NAMALWA (cell line): ENCODE measurements around the gene ELOVL5.

Source experiments
- DNase-seq: peaks from one replicate; pipeline ENCODE4 v3.0.0-alpha.2; 2015; ENCODE audit warnings: low spot score

Gene ELOVL5

DNA sequence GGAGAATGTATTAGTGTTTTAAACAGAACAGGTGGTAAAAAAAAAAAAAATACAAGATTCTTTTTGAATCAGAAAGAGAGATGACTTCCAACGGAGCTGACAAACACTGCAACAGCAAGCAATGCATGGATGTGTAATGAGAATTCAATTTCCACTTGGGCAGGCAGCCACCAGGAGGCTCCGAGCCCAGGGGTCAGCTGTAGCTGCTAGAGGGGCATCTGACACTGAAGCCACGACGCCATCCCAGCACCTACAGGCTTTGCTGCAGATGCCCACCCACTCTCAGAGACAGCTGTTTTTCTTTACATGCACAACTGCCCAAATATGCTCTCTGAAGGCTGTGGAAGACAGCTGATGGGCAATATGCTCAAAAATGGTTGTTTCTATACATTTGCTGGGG lies 75.4 kb downstream of the ELOVL5 start:
- DNase-seq, result no peak

DNA sequence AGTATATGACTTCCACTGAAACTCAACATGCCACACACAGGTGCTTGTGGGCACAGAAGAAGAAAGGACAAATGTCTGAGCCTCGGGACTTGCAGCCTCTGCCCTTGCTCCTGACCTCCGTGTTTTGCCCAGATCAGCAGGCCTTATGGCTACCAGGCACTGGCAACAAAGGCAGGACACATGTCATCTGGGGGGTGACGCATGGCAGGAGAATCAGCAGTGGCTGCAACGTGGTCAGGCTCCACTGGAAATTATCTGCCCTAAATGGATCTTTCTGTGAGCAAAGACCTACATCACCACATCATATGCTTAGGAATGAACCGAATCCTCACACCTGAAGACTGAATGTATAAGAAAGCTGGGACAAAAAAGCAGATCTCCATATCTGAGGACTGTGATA lies 78.9 kb downstream of the ELOVL5 start:
- DNase-seq, result no peak

DNA sequence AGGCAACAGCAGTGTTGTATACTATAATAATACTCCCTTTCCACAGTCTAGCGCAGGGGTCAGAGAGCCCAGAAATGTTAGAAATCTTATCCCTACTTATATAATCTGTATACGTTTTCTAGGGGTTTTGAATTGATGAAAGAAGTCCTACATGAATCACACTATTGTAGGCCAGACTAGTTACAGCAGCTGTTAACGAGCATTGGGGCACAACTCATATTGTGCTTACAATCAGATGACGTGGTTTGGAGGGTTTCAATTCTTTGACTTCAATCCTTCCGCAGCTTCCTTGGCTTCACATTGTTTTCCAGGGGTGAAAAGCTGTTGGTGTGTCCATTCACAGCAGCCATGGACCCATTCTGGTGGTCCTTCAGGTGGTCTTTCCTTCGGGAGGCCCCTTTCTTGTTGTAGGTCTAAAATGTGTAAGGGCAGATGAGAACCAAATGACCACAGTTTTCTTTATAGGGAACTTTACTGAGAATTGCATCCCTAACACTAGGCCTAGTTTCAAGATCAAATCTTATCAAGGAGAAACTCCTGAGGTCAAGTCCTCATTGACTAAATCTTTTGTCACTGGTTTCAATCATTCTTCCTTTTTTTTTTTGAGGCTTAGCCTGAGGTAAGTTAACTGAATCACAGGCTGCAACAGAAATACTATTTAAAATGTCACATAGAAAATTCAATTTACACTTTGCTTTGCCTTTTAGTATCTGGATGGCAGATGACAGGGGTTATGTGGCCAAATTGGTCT lies 79.7 kb downstream of the ELOVL5 start:
- no peak for DNase-seq

DNA sequence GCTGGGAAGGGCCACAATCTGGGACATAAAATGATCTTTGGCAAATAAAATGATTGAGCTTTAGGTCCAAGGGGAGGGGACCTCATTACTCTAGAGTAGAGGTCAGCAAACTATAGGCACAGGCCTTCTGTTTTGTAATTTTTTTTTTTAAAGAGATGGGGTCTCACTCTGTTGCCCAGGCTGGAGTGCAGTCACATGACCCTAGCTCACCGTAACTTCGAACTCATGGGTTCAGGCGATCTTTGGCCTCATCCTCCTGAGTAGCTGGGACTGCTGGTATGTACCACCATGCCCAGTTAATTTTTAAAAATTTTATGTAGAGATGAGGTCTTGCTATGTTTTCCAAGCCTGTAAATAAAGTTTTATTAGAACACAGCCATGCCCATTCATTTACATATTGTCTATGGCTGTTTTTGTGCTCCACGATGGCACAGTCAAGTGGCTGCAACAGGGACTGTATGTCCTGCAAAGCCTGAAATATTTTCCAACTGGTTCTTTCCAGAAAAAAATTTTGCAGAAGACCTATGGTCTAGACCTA lies 82.1 kb downstream of the ELOVL5 start:
- DNase-seq, result no peak

DNA sequence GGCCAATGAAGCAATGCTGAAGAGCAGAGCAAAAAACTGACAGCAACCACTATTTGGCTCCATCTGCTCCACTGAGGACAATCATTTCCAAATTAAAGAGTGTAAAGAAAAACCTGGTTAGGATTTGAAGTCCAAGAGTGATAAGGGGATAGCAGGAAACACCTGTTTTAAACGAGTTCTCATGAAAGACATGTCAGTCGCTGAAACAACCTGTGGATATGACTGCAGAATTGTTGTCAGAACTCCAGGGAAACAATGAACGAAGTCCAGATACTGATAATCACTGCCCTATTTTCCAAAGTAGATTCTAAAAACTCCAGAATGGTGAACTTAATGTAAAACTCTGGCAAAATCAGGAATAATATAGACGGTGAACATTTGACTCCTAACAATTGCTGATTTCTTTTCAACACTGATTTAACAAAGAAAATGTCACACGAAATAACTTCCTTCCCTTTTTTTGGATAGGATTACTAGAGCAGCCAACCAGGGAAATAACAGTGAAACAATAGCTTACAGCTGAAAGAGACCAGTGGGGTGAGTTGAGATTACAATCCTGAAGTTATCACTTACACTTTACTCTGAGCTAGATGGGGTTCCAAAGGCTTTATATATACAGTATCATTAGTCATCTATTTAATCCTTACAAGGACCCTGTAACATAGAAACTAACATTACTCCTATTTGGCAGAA lies 83.7 kb downstream of the ELOVL5 start:
- DNase-seq, result no peak

DNA sequence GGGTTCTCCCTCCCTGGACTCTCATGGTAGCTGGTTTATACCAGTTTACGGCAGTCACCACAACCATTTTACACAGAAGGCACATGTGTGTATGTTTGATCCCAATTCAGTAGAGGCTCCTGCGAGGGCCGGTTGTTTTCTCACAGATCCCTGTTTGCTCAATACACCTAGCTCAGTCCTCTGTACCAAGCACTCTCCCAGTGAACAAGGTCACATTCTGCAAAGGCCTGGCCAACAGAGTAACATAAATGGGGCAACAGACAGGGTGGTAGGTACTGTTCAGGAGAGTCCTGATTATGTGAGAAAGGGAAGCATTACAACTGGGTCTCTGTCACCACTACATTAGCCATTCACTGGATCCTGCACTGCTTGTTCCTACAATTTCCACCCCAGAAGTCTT lies 84.4 kb downstream of the ELOVL5 start:
- DNase-seq, result no peak

DNA sequence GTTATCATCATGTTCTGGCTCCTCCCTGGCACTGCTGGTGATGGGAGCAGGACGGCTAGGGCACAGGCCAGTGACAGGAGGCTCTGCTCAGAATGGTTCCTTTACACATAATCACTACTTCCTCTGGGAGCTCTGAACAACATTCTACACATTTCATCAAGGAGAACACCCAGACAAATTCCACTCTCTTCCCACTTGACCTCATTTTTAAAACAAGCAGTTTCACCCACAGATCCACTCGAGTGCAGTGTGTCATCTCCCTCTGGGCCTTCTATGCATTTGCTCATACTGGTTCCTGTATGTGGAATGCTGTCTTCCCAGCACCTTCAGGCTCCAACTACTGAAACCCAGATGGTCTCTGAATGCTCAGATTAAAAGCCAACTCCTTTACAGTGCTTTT lies 84.8 kb downstream of the ELOVL5 start:
- DNase-seq, result no peak

DNA sequence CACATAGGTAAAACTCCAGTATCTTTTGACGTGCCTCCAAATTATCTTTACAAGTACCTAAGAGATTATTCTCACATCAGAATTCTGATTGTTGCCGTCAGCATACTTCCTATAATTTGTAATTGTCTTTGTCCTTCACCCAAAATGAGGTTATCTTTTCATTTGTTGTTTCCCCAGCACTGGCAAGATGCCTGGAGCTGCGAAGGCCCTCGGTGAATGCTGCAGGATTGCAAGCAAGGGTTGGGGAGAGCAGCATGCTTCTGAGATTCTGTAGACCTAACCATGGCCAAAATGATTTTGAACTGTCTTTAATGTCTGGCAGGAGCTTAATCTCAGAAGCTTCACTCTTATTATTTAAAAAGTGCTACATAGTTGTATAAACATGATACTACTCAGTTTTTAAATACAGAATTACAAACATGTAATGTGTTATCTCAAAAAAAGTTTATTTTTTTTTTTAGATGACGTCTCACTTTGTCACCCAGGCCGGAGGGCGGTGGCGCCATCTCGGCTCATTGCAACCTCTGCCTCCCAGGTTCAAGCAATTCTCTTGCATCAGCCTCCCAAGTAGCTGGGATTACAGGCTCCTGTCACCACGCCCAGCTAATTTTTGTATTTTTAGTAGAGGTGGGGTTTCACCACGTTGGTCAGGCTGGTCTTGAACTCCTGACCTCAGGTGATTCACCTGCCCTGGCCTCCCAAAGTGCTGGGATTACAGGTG lies 88.7 kb downstream of the ELOVL5 start:
- no peak for DNase-seq

DNA sequence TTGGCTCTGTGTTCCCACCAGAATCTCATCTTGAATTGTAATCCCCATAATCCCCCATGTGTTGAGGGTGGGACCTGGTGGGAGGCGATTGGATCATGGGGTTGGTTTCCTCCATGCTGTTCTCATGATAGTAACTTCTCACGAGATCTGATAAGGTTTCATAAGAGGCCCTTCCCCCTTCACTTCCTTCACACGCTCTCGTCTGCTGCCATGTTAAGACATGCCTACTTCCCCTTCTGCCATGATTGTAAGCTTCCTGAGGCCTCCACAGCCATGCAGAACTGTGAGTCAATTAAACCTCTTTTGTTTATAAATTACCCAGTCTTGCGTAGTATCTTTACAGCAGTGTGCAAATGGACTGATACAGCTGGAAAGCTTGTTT lies 90.0 kb downstream of the ELOVL5 start:
- no peak for DNase-seq

DNA sequence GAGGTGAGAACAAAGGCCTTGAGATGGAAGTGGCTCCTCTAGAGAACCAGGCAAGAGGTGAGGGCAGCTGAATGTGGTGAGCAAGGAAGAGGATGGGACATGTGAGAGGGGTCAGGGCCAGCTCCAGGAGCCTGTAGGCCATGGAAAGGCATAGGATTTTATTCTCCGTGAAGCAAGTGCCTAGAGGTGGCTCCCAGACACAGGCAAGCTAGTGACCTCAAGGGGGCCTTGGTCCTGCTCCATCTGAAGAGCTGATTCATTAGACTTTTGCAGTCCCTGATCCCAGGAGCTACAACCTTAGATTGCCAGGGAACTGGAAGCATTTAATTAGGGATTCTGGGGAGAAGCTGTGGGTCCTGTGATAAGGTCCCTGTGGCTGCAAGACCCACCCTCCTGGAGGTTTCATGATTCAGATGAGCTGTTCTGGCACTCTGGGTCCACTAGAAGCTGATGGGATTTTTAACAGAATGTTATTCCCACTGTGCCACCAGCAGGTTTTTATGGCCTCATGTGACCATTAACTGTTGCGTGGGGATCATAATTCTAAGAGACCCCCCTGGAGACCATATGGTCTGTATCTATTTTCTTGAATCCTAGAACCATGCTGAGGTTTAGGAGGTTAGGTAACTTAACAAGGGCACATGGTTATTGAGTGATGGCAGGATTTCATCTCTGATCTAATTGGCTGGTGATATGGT lies 90.5 kb downstream of the ELOVL5 start:
- DNase-seq, result no peak

DNA sequence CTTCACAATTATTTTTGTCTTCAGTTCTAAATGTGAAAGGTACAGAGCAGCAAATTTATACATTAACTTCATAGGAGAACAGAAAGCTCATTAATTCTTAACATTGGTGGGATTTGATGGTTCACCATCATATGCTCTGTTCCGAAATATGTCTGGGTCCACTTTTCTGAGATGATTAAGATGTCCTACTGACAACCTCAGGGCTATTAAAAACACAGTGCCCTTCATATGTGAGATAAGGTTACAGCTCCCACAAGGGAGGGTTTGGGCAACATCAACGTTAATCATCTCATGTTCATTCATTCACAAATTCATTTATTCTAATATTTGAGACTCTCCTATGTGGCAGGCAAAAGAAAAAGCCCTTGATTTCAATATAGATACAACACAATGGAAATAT lies 91.2 kb downstream of the ELOVL5 start:
- no peak for DNase-seq

DNA sequence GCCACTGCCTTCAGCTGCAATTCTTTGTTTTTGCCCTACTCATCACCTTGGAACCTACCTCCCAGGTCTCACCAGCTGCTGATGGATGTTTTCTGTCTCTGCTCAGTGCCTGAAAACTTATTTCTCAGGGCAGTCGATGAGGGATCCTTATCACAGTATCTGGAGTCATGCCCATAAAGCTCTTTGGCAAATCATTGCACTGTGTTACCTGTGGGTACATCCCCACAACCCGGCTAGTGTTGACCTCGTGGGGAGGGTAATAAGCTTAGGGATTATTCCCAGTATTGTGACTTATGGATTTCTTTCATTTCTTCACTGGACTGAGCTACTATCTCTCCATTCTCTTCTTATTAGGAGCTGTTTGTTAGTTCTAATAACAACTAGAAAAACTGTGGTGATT lies 91.7 kb downstream of the ELOVL5 start:
- DNase-seq, result no peak

DNA sequence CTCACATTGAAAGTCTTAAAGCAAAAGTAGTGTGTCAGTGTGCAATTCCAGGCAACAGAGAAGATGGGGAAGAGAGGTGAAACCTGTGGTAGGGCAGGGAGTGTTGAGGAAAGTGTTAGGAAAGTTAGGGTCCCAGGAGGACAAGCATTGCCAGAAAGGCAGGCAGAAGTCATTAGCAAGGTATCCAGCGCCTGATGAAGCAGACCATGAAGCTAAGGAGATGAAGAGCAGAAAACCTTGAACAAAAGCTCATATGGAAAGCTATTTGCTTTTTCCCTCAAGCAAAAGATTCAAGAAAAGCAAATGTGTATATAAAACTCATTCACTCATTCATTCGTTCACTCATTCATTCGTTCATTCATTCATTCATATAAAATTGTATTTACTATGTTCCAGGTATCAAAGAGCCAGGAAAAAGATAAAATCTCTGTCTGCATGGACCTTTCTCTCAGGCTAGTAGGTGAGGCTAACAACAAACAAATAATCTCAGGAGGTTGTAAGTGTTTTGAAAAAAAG lies 96.5 kb downstream of the ELOVL5 start:
- DNase-seq, result no peak

DNA sequence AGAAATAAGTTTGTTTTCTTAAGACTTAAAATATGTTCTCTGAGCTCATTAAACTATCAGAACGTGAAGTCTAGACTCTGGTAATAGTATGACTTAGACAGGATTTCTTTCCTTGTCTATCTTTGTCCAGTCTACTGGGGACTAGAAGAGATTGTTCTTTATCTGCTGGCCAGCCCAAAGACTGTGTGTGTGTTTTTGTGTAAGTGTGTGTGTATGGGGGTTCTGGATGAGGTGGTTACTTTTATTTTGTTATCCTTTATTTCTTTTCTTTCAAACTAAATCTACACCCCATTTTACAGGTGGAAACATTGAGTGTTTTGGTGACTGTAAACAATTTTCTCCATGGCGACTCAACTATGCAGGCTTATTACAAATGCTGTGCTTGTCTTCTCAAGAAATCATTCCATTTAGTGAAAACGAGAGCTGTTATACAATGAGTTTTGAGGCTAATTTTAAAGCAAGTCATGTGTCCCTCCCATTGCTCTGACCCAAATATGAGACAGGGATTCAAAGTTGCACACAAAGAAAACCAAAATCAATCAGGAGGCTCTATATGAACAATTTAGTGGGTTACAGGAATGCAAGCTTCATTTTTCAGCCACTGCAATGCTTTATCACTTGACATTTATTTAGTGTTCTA lies 97.6 kb downstream of the ELOVL5 start:
- DNase-seq, result no peak

DNA sequence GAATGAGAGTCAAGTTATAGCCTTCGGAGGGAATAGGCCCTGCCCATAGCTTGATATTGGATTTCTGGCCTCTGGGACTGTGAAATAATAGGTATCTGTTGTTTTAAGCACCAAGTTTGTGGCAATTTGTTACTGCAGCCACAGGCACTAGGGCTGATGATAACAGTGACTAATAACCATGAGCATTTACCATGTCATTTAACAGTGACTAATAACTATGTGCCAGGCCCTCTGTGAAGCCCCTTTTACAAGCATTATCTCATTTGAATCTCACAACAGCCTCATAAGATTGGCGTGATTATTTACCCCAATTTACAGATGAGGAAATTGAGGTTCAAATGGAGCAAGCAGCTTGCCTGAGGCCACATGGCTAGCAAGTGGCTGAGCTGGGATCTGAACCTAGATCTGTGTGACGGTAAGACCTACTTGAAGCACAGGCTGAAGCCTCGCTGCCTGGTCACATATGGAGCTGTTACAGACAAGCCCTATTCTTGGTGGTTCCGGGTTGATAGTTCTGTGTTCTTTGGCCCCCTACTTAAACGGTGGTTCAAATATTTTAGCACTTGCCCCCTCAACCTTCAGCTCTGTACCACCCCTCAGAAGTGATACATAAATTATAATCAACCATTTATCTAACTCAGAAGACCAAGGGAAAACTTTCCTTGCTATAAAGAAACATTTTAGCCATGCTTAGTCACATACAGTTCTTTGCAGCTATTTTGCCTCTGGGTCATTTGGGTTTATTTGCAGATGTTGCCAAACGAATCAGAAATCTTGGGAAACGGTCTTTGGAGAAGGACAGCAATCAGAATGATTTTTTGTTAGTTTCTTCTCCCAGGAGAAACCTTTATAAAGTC lies 98.3 kb downstream of the ELOVL5 start:
- DNase-seq, result no peak

DNA sequence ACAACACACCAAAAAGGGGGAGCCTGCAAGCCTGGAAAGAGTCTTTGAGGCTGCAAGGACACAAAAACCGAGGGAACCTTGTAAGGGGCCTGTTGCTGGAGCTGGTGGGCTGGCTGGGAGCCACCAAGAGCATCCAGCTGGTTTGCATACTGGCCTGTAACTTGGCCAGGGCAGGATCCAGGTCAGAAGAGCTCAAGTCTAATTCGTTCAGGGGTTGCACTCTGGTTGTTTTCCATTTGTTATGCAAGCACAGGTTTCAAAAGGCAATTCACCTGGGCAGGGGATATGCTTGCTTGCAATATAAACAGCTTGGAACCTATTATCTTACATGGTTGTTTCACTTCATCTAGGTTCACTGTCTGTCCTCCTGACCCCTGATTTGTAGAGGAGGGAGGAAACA lies 101.8 kb downstream of the ELOVL5 start:
- no peak for DNase-seq

DNA sequence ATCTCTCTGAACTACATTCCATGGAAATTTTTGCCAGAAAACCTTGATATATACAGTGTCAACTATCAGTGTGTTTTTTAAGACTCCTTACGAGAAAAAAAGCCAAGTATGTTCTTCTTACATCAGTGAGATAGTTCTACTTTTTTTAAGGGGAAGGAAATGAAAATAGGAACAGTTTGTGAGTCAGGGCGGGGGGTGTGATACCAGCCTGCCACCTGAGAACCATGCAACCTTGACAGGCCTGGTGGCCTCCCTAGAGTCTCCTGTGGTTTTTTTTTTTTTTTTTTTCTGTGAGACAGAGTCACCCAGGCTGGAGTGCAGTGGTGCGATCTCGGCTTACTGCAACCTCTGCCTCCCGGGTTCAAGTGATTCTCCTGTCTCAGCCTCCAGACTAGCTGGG lies 103.8 kb downstream of the ELOVL5 start:
- peak; percentile 72 for DNase-seq

DNA sequence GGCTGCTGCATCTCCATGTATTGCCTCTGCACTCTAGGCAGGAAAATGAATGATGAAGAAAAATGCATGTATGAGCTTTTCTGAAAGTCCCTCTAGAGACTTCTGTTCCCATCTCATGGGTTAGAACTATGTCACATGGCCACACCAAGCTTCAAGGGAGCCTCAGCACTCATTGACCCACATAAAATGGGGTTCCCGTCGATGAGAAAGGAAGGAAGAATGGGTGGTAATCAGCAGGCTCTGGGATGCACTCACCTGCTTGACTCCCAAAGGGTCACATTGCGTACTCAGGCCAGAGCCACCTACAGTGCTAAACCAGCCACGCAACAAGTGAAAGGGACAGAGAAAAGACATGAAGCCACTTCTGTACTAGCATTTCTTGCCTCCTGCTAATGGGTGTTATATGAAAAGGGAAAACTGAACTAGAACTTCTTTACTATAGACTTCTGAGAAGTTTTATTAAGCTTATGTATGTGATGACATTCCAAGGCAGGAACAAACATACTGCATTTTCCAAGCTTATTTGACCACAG lies 104.3 kb downstream of the ELOVL5 start:
- peak; percentile 26 for DNase-seq

DNA sequence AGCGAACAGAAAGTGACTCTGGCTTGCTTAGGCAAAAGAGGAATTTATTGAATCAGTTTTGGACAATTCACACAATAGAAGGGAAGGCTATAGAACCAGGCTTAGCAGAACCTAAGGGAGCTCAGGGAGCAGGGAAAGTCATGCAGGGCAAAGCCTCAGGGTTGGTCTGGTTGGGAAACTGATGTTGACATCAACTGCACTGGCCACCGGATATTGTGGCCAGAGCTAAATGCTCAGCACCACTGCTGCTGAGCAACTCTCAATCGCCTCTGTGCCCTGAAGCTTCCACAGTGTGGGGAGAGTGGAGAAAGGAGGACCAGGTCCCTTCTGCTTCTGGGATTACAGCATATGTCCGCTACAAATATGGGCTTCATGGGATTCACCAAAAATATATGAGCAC lies 106.8 kb downstream of the ELOVL5 start:
- DNase-seq, result no peak

DNA sequence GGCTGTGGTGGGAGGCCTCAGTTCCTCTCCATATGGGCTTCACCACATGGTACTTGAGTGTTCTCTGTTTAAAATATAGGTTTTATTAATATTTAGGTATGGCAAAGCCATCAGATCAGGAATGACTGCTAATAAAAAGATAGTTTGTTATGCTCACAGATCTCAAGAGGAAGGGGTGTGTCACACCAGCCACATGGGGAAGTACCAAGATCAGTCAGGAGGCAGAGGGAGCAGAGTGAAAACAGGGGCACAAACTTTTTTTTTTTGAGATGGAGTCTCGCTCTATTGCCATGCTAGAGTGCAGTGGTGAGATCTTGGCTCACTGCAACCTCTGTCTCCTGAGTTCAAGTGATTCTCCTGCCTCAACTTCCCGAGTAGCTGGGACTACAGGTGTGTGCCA lies 108.0 kb downstream of the ELOVL5 start:
- DNase-seq, result no peak
